ENCODE data around the gene UBE2L5.

Gene UBE2L5

DNA sequence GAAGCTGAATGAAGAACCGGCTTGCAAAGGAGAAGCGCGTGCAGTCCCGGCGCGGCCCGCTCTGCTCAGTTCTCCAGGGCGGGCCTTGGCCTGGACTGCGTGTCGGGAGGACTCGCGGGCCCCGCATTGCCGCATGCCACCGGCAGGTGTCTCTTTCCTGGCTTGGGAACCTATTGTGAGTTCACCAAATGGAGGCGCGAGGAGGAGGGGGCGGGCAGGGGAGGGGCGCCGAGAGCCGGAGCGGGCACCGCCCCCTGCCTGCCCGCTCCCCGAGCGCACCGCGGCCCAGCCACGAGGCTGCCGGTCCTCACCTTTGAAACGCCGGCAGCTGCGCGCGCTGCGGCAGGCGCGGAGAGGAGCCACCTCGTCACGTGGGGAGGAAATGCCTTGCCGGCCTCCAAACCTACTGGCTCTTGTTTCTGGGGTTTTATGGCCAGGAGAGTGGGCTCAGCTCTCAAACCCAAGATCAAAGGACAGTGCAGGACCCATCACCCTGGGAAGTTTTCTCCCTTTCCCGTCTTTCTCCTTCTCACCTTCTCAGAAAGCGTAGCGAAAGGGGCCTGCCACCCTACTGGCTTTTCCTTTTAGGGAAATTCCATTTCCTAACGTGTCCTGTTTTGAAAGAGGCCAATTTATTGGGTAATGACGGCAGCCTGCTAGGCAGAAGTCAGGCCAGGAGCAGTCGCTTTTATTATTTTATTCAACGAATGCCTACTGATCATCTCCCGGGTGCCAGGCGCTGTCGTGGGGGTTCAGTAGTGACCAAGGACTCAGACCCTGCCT is 13.8 kb upstream of the UBE2L5 start (continued):
- TF ChIP-seq, protein P1, sequence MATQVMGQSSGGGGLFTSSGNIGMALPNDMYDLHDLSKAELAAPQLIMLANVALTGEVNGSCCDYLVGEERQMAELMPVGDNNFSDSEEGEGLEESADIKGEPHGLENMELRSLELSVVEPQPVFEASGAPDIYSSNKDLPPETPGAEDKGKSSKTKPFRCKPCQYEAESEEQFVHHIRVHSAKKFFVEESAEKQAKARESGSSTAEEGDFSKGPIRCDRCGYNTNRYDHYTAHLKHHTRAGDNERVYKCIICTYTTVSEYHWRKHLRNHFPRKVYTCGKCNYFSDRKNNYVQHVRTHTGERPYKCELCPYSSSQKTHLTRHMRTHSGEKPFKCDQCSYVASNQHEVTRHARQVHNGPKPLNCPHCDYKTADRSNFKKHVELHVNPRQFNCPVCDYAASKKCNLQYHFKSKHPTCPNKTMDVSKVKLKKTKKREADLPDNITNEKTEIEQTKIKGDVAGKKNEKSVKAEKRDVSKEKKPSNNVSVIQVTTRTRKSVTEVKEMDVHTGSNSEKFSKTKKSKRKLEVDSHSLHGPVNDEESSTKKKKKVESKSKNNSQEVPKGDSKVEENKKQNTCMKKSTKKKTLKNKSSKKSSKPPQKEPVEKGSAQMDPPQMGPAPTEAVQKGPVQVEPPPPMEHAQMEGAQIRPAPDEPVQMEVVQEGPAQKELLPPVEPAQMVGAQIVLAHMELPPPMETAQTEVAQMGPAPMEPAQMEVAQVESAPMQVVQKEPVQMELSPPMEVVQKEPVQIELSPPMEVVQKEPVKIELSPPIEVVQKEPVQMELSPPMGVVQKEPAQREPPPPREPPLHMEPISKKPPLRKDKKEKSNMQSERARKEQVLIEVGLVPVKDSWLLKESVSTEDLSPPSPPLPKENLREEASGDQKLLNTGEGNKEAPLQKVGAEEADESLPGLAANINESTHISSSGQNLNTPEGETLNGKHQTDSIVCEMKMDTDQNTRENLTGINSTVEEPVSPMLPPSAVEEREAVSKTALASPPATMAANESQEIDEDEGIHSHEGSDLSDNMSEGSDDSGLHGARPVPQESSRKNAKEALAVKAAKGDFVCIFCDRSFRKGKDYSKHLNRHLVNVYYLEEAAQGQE (tag by site-specific recombination; IDR thresholded peaks at IDR 0.05), result no peak
- TF ChIP-seq, protein P2, sequence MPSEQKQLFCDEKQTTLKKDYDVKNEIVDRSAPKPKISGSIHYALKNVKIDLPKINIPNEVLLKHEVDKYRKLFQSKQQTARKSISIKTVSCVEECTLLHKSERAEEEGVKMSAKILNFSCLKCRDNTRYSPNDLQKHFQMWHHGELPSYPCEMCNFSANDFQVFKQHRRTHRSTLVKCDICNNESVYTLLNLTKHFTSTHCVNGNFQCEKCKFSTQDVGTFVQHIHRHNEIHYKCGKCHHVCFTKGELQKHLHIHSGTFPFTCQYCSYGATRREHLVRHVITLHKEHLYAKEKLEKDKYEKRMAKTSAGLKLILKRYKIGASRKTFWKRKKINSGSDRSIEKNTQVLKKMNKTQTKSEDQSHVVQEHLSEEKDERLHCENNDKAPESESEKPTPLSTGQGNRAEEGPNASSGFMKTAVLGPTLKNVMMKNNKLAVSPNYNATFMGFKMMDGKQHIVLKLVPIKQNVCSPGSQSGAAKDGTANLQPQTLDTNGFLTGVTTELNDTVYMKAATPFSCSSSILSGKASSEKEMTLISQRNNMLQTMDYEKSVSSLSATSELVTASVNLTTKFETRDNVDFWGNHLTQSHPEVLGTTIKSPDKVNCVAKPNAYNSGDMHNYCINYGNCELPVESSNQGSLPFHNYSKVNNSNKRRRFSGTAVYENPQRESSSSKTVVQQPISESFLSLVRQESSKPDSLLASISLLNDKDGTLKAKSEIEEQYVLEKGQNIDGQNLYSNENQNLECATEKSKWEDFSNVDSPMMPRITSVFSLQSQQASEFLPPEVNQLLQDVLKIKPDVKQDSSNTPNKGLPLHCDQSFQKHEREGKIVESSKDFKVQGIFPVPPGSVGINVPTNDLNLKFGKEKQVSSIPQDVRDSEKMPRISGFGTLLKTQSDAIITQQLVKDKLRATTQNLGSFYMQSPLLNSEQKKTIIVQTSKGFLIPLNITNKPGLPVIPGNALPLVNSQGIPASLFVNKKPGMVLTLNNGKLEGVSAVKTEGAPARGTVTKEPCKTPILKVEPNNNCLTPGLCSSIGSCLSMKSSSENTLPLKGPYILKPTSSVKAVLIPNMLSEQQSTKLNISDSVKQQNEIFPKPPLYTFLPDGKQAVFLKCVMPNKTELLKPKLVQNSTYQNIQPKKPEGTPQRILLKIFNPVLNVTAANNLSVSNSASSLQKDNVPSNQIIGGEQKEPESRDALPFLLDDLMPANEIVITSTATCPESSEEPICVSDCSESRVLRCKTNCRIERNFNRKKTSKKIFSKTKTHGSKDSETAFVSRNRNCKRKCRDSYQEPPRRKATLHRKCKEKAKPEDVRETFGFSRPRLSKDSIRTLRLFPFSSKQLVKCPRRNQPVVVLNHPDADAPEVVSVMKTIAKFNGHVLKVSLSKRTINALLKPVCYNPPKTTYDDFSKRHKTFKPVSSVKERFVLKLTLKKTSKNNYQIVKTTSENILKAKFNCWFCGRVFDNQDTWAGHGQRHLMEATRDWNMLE (tag by site-specific recombination; conservative IDR thresholded peaks at IDR 0.05; ENCODE audit: low read depth), result no peak
- no peak for TF ChIP-seq KLF1 (tag by site-specific recombination; IDR thresholded peaks at IDR 0.05)
- no peak for TF ChIP-seq ZNF132 (tag by site-specific recombination; IDR thresholded peaks at IDR 0.05; ENCODE audit: borderline replicate concordance)
- TF ChIP-seq, protein P3, sequence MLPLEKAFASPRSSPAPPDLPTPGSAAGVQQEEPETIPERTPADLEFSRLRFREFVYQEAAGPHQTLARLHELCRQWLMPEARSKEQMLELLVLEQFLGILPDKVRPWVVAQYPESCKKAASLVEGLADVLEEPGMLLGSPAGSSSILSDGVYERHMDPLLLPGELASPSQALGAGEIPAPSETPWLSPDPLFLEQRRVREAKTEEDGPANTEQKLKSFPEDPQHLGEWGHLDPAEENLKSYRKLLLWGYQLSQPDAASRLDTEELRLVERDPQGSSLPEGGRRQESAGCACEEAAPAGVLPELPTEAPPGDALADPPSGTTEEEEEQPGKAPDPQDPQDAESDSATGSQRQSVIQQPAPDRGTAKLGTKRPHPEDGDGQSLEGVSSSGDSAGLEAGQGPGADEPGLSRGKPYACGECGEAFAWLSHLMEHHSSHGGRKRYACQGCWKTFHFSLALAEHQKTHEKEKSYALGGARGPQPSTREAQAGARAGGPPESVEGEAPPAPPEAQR (tag by site-specific recombination; IDR thresholded peaks at IDR 0.05), result no peak
- TF ChIP-seq ZNF394 (tag by site-specific recombination; IDR thresholded peaks at IDR 0.05; ENCODE audit: borderline replicate concordance), result peak; percentile 76; the same call in 1 of the 2 replicates
- peak; percentile 61 for TF ChIP-seq PRDM1 (tag by site-specific recombination; IDR thresholded peaks at IDR 0.05)
- TF ChIP-seq ZNF138 (tag by site-specific recombination; IDR thresholded peaks at IDR 0.05; ENCODE audit: borderline replicate concordance), result no peak
- peak; percentile 52; the same call in 1 of the 2 replicates for TF ChIP-seq ZNF76 (tag by site-specific recombination; IDR thresholded peaks at IDR 0.05; ENCODE audit: borderline replicate concordance, low read depth)
- peak; percentile 74 for TF ChIP-seq ZNF600 (tag by site-specific recombination; IDR thresholded peaks at IDR 0.05)
- no peak for TF ChIP-seq ZNF548 (tag by site-specific recombination; IDR thresholded peaks at IDR 0.05)
- no peak for TF ChIP-seq ZNF510 (tag by site-specific recombination; IDR thresholded peaks at IDR 0.05; ENCODE audit: insufficient replicate concordance)
- TF ChIP-seq ZNF335 (tag by site-specific recombination; conservative IDR thresholded peaks at IDR 0.05), result peak; percentile 69
- TF ChIP-seq ZFP69B (tag by site-specific recombination; IDR thresholded peaks at IDR 0.05), result no peak
- TF ChIP-seq, protein P4, sequence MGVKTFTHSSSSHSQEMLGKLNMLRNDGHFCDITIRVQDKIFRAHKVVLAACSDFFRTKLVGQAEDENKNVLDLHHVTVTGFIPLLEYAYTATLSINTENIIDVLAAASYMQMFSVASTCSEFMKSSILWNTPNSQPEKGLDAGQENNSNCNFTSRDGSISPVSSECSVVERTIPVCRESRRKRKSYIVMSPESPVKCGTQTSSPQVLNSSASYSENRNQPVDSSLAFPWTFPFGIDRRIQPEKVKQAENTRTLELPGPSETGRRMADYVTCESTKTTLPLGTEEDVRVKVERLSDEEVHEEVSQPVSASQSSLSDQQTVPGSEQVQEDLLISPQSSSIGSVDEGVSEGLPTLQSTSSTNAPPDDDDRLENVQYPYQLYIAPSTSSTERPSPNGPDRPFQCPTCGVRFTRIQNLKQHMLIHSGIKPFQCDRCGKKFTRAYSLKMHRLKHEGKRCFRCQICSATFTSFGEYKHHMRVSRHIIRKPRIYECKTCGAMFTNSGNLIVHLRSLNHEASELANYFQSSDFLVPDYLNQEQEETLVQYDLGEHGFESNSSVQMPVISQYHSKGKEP (tag by site-specific recombination; IDR thresholded peaks at IDR 0.05), result no peak
- TF ChIP-seq ZNF324 (tag by site-specific recombination; IDR thresholded peaks at IDR 0.05), result no peak
- no peak for TF ChIP-seq ZNF169 (tag by site-specific recombination; IDR thresholded peaks at IDR 0.05)
- peak; percentile 33 for TF ChIP-seq SP2 (tag by site-specific recombination; IDR thresholded peaks at IDR 0.05)
- TF ChIP-seq ZBTB17 (tag by site-specific recombination; IDR thresholded peaks at IDR 0.05), result 0 out of 2 replicates have a peak, but pooled peaks have one; percentile 12
- TF ChIP-seq ZNF521 (tag by site-specific recombination; IDR thresholded peaks at IDR 0.05), result no peak
- TF ChIP-seq ZNF555 (tag by site-specific recombination; conservative IDR thresholded peaks at IDR 0.05), result no peak
- TF ChIP-seq ZSCAN30 (tag by site-specific recombination; IDR thresholded peaks at IDR 0.05), result 0 out of 2 replicates have a peak, but pooled peaks have one; percentile 20
- TF ChIP-seq, protein P5, sequence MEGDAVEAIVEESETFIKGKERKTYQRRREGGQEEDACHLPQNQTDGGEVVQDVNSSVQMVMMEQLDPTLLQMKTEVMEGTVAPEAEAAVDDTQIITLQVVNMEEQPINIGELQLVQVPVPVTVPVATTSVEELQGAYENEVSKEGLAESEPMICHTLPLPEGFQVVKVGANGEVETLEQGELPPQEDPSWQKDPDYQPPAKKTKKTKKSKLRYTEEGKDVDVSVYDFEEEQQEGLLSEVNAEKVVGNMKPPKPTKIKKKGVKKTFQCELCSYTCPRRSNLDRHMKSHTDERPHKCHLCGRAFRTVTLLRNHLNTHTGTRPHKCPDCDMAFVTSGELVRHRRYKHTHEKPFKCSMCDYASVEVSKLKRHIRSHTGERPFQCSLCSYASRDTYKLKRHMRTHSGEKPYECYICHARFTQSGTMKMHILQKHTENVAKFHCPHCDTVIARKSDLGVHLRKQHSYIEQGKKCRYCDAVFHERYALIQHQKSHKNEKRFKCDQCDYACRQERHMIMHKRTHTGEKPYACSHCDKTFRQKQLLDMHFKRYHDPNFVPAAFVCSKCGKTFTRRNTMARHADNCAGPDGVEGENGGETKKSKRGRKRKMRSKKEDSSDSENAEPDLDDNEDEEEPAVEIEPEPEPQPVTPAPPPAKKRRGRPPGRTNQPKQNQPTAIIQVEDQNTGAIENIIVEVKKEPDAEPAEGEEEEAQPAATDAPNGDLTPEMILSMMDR (tag by site-specific recombination; IDR thresholded peaks at IDR 0.05), result peak; percentile 40; the same call in 1 of the 2 replicates
- 0 out of 2 replicates have a peak, but pooled peaks have one; percentile 33 for TF ChIP-seq ZXDB (tag by site-specific recombination; IDR thresholded peaks at IDR 0.05)
- TF ChIP-seq ZNF121 (tag by site-specific recombination; IDR thresholded peaks at IDR 0.05), result no peak
- TF ChIP-seq ZNF266 (tag by site-specific recombination; IDR thresholded peaks at IDR 0.05; ENCODE audit: low read depth), result no peak
